ENCODE data around the gene MSMB. TPM values are rescaled to one million over a fixed set of nuclear protein-coding genes. Genes with fewer than 3 reads are reported as not detected.

Gene MSMB
- total RNA-seq, 2 donors from 2014 or later: 1,381 to 2,749 TPM

DNA sequence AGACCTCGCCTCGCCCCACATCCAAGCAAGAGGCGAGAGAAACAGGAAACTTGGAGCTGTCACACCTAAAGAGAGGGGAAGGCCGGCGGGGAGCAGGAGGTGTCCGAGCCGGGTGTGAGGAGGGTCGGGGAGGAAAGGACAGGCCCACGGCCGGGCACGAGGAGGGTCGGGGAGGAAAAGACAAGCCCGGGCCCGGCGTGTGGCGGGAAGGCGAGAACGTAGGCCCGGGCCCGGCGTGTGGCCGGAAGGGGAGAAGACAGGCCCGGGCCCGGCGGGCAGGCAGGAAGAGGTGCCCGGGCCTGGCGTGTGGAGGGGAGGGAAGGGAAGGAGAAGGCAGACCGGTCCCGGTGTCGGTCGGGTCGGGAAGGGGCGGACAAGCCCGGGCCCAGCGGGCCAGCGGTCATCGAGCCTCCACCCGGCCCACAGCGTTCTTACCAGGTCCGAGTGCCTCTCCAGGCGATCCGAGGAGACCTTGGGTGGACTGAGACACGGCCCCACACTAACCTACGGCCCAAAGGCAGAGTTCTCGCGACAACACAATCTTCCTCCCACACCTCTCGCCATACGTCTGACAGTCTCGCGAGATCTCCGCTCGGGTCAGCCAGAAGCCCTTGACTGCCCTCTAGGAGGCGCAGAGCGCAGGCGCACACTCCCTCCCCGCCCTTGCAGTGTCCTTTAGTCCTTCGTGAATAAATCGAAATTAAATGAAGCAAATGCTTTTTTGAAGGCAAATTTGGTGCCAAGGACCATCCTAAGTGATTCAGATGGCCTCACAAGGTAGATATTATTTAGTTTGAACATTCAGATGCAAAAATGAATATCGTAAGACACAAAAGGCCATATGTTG is 15.8 kb downstream of the MSMB start, which contains the start of gene NCOA4:
Gene NCOA4 (minus strand): TSS at position 533 of the 847 bp plus-strand sequence. CDS start 13,943 bp downstream, outside the sequence.
- Histone ChIP-seq H3K9me3 (no peaks in the 10 kb centered on the region), H3K27ac (peak within 1 kb of the TSS; percentile 91 to 95), H3K4me1 (replicated peaks) (no peaks in the 10 kb centered on the region), H3K36me3 (no peaks in the 10 kb centered on the region), H3K27me3 (replicated peaks; ENCODE audit: insufficient read depth) (no peaks in the 10 kb centered on the region), H3K4me3 (peak within 1 kb of the TSS; percentile 75 to 80)
- intact Hi-C loops (cut with DNase I): no loop called here
- peak; percentile 96 for DNase-seq (ENCODE audit: low spot score)
- WGBS: under 1% methylated on average over 59 of the region's 59 CpGs
- TF ChIP-seq POLR2A (IDR thresholded peaks at IDR 0.05) (peak; percentile 74), POLR2AphosphoS5 (IDR thresholded peaks at IDR 0.05) (peak; percentile 91)
- TF ChIP-seq, protein P1, sequence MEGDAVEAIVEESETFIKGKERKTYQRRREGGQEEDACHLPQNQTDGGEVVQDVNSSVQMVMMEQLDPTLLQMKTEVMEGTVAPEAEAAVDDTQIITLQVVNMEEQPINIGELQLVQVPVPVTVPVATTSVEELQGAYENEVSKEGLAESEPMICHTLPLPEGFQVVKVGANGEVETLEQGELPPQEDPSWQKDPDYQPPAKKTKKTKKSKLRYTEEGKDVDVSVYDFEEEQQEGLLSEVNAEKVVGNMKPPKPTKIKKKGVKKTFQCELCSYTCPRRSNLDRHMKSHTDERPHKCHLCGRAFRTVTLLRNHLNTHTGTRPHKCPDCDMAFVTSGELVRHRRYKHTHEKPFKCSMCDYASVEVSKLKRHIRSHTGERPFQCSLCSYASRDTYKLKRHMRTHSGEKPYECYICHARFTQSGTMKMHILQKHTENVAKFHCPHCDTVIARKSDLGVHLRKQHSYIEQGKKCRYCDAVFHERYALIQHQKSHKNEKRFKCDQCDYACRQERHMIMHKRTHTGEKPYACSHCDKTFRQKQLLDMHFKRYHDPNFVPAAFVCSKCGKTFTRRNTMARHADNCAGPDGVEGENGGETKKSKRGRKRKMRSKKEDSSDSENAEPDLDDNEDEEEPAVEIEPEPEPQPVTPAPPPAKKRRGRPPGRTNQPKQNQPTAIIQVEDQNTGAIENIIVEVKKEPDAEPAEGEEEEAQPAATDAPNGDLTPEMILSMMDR (IDR thresholded peaks at IDR 0.05): peak; percentile 66 to 96 (median 82)

DNA sequence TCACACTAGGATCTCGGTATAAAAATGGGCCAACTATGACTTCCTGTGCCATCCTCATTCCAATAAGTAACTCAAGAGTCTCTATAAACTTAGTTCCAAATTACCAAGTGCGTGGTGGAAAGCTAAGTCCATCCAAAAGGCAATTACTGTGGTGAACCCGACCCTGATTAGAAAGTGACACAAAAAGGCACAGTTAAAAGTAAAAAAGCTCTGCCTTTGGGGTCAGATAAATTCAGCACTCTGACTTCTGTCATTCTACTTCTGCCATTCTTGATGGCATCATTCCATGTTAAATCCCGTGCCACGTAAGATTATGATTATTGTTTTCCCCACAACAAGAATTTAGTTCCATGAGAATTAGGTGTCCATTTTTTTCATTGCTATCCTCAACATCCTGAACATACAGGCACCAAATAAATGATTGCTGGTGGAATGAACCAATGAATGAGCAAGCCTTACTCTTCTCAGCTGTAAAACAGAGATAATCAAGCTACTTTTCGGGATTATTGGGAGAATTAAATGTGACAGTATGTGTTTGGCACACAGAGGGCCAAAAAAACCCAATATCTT is 16.5 kb downstream of the MSMB start:
- no peak for TF ChIP-seq POLR2A (IDR thresholded peaks at IDR 0.05)
- TF ChIP-seq, protein P1 (IDR thresholded peaks at IDR 0.05): no peak
- TF ChIP-seq POLR2AphosphoS5 (IDR thresholded peaks at IDR 0.05): no peak
- Histone ChIP-seq H3K27ac (peak overlapping the region; percentile 91 to 95), H3K27me3 (replicated peaks; ENCODE audit: insufficient read depth) (no peaks in the 10 kb centered on the region), H3K36me3 (no peaks in the 10 kb centered on the region), H3K4me1 (replicated peaks) (no peaks in the 10 kb centered on the region), H3K9me3 (no peaks in the 10 kb centered on the region), H3K4me3 (peak overlapping the region; percentile 75 to 80)
- no peak for DNase-seq (ENCODE audit: low spot score)
- intact Hi-C loops (cut with DNase I): no loop called here
- 13% methylated on average over 6 of the region's 6 CpGs for WGBS

DNA sequence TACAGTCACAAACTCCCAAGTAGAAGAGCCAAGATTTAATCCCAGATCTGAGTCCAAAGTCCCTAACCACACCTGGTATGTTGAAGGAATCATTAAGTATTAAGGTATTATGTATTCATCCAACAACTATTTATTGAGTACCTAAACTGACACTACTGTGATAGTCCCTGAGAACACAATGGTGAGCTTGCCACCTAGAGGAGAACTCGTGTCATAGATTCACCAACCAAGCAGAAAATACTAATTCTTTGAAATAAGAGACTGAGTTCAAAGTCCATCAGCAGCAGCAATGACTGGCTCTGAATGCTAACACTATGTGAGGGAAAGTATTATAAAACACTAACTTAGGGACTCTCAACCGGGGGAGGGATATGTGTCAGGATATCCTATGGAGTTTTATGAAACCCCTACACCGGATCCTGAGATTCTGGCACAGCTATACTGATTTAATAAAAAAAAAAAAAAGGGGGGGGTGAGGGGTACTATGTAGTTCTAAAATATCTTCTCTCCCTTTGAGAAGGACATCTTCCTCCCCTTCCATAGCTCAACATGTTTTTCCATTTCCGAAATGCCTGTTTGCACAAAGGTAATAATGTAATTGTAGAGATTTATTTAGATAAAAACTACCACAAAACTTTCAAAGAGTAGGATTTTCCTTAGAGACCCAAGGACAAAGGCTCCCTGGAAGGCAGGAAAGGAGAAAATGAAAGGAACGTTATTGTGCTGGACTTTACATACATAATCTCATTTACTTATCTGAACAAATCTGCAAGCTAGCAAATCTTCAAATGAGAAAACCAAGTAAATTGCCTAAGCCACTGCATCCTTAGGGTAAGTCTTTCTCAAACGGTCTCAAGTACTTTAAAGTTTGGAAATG is 17.2 kb downstream of the MSMB start:
- Histone ChIP-seq H3K4me3 (peak overlapping the region; percentile 75 to 80), H3K36me3 (no peaks in the 10 kb centered on the region), H3K9me3 (no peaks in the 10 kb centered on the region), H3K4me1 (replicated peaks) (no peaks in the 10 kb centered on the region), H3K27me3 (replicated peaks; ENCODE audit: insufficient read depth) (no peaks in the 10 kb centered on the region), H3K27ac (peak overlapping the region; percentile 91 to 95)
- 23% methylated on average over 6 of the region's 6 CpGs for WGBS
- no peak for DNase-seq (ENCODE audit: low spot score)
- no peak for TF ChIP-seq POLR2A (IDR thresholded peaks at IDR 0.05)
- TF ChIP-seq, protein P1 (IDR thresholded peaks at IDR 0.05): peak in 3 of 4 experiments; percentile 39 to 69 (median 56)
- TF ChIP-seq POLR2AphosphoS5 (IDR thresholded peaks at IDR 0.05): peak; percentile 37
- intact Hi-C loops (cut with DNase I): no loop called here

DNA sequence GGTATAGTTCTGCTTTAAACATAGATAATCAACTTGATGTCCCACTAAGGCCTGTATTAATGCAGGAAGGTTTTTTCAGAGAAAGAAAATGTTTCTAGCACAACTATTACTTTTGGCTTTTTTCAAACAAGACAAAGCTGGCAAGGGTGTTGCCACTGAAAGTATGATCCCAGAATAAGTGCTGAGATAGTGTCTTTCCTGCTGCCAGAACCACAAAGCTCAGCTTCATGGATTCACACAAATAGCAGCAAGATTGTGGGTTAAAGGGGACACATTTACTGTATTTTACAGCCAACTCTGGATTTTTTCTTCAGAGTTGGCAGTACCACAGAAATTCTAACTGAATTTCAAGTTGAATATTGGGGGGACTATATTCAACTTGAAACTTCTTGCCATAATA is 20.0 kb downstream of the MSMB start:
- H3K27me3 ChIP-seq (replicated peaks; ENCODE audit: insufficient read depth): no peaks in the 10 kb centered on the region
- no peaks in the 10 kb centered on the region for H3K9me3 ChIP-seq
- no peak overlapping the region for H3K4me3 ChIP-seq
- H3K4me1 ChIP-seq (replicated peaks): no peaks in the 10 kb centered on the region
- intact Hi-C loops (cut with DNase I): no loop called here
- no peaks in the 10 kb centered on the region for H3K36me3 ChIP-seq
- TF ChIP-seq POLR2A (IDR thresholded peaks at IDR 0.05) (no peak), POLR2AphosphoS5 (IDR thresholded peaks at IDR 0.05) (no peak)
- TF ChIP-seq, protein P1 (IDR thresholded peaks at IDR 0.05): no peak
- H3K27ac ChIP-seq: peak overlapping the region in 1 of 2 donors; percentile 45
- DNase-seq (ENCODE audit: low spot score): no peak
